ENCODE data around the gene RENBP.

GRCh38 chrX:153924149-153924861 is 20.1 kb downstream of the RENBP start:
- no peak for TF ChIP-seq FOXP2 (optimal IDR thresholded peaks at IDR 0.05; ENCODE audit: control extremely low read depth, extremely low read length, insufficient read depth)
- TF ChIP-seq EZH2 (IDR thresholded peaks at IDR 0.05), result no peak
- TF ChIP-seq POLR2AphosphoS5 (IDR thresholded peaks at IDR 0.05; ENCODE audit: borderline replicate concordance, low read depth, low read length), result no peak
